Measurements from ENCODE around the gene JAKMIP3.

Gene JAKMIP3

GRCh38 chr10:132107949-132108877 lies 42.5 kb downstream of the JAKMIP3 start:
- in situ Hi-C loops (cut with MboI; ENCODE audit: low sequenced_read_pairs, unreplicated experiment): no loop called here
- no peak for TF ChIP-seq CTCF (IDR thresholded peaks at IDR 0.05; ENCODE audit: borderline replicate concordance, control extremely low read depth, extremely low read depth, insufficient read depth, missing control alignments)
- no peak for DNase-seq (ENCODE audit: low spot score)

GRCh38 chr10:132109341-132110110 lies 43.8 kb downstream of the JAKMIP3 start:
- no peak for TF ChIP-seq CTCF (IDR thresholded peaks at IDR 0.05; ENCODE audit: borderline replicate concordance, control extremely low read depth, extremely low read depth, insufficient read depth, missing control alignments)
- in situ Hi-C loops (cut with MboI; ENCODE audit: low sequenced_read_pairs, unreplicated experiment): no loop called here
- DNase-seq (ENCODE audit: low spot score): no peak

GRCh38 chr10:132110111-132110521 lies 44.4 kb downstream of the JAKMIP3 start:
- in situ Hi-C loops (cut with MboI; ENCODE audit: low sequenced_read_pairs, unreplicated experiment): no loop called here
- TF ChIP-seq CTCF (IDR thresholded peaks at IDR 0.05; ENCODE audit: borderline replicate concordance, control extremely low read depth, extremely low read depth, insufficient read depth, missing control alignments): no peak

GRCh38 chr10:132110713-132111112 lies 45.0 kb downstream of the JAKMIP3 start:
- in situ Hi-C loops (cut with MboI; ENCODE audit: low sequenced_read_pairs, unreplicated experiment): no loop called here
- DNase-seq (ENCODE audit: low spot score): no peak
- TF ChIP-seq CTCF (IDR thresholded peaks at IDR 0.05; ENCODE audit: borderline replicate concordance, control extremely low read depth, extremely low read depth, insufficient read depth, missing control alignments): no peak

More at GRCh38 chr10:132110111-132110521, 44.4 kb downstream of the JAKMIP3 start:
- no peak for DNase-seq (ENCODE audit: low spot score)

GRCh38 chr10:132111121-132111731 lies 45.5 kb downstream of the JAKMIP3 start:
- no peak for TF ChIP-seq CTCF (IDR thresholded peaks at IDR 0.05; ENCODE audit: borderline replicate concordance, control extremely low read depth, extremely low read depth, insufficient read depth, missing control alignments)
- in situ Hi-C loops (cut with MboI; ENCODE audit: low sequenced_read_pairs, unreplicated experiment): no loop called here
- no peak for DNase-seq (ENCODE audit: low spot score)

GRCh38 chr10:132111871-132112341 lies 46.2 kb downstream of the JAKMIP3 start:
- in situ Hi-C loops (cut with MboI; ENCODE audit: low sequenced_read_pairs, unreplicated experiment): no loop called here
- TF ChIP-seq CTCF (IDR thresholded peaks at IDR 0.05; ENCODE audit: borderline replicate concordance, control extremely low read depth, extremely low read depth, insufficient read depth, missing control alignments): no peak
- DNase-seq (ENCODE audit: low spot score): no peak
